GM19099 (cell line): ENCODE data around the gene ACSS3.

Experiments used
- POLR2A ChIP-seq: IDR thresholded peaks from 3 replicates; pipeline ENCODE4 v1.6.1; 2011; ENCODE audit warnings: low read depth; ENCODE audit not compliant: insufficient read length; ENCODE audit errors: extremely low read depth

The ACSS3 gene, protein sequence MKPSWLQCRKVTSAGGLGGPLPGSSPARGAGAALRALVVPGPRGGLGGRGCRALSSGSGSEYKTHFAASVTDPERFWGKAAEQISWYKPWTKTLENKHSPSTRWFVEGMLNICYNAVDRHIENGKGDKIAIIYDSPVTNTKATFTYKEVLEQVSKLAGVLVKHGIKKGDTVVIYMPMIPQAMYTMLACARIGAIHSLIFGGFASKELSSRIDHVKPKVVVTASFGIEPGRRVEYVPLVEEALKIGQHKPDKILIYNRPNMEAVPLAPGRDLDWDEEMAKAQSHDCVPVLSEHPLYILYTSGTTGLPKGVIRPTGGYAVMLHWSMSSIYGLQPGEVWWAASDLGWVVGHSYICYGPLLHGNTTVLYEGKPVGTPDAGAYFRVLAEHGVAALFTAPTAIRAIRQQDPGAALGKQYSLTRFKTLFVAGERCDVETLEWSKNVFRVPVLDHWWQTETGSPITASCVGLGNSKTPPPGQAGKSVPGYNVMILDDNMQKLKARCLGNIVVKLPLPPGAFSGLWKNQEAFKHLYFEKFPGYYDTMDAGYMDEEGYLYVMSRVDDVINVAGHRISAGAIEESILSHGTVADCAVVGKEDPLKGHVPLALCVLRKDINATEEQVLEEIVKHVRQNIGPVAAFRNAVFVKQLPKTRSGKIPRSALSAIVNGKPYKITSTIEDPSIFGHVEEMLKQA

GRCh38 chr12:81077686-81078441, at the start of gene ACSS3:
Gene ACSS3, plus strand, starts transcription at chr12:81078079. Its CDS starts 42 bp downstream, at chr12:81078121.
- no peak for TF ChIP-seq POLR2A

GRCh38 chr12:81034926-81035325, 43.0 kb upstream of the ACSS3 start:
- no peak for TF ChIP-seq POLR2A

DNA sequence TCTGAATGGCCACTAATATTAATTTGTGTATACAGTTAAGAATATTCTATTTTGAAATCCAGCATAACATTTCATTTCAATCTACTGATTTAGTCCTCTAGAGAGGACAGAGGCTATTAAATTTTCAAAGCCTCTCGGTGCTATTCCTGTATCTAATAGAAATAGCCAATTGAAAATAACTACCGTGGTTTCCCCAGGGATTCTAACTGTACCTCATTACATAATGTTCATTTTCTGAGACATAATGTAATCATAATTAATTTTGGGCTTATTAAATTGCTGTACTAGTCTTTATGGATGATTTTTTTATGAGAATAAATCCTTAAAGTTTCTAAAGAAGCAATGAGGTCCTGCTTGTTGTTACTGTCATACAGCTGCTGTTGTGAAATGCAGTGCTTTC, 38.6 kb upstream of the ACSS3 start:
- TF ChIP-seq POLR2A, result no peak

GRCh38 chr12:81043979-81044740, 33.7 kb upstream of the ACSS3 start:
- no peak for TF ChIP-seq POLR2A

GRCh38 chr12:81070846-81071245, 7.0 kb upstream of the ACSS3 start:
- TF ChIP-seq POLR2A, result no peak

- TF ChIP-seq POLR2A, result no peak
Measured at GRCh38 chr12:81075539-81075938, 2.3 kb upstream of the ACSS3 start.

DNA sequence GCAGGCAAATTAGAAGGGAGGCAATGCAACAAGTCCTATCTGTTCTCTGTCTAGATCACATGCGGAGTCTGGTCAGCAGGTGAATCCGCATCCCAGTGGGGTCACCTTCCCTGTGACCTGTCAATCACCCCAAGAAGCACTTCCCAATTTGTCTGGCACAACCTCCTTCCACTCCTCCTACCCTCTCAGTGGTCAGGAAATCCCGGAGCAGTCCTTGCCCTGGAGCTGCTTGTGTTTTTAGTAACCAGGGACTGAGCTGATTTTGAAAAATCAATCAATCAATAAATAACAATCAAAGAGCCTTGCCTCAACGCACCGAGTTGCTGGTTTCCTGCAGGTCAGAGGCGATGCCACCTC, 572 bp upstream of the ACSS3 start:
- TF ChIP-seq POLR2A, result no peak

GRCh38 chr12:81078469-81079196, 754 bp downstream of the ACSS3 start:
- no peak for TF ChIP-seq POLR2A

DNA sequence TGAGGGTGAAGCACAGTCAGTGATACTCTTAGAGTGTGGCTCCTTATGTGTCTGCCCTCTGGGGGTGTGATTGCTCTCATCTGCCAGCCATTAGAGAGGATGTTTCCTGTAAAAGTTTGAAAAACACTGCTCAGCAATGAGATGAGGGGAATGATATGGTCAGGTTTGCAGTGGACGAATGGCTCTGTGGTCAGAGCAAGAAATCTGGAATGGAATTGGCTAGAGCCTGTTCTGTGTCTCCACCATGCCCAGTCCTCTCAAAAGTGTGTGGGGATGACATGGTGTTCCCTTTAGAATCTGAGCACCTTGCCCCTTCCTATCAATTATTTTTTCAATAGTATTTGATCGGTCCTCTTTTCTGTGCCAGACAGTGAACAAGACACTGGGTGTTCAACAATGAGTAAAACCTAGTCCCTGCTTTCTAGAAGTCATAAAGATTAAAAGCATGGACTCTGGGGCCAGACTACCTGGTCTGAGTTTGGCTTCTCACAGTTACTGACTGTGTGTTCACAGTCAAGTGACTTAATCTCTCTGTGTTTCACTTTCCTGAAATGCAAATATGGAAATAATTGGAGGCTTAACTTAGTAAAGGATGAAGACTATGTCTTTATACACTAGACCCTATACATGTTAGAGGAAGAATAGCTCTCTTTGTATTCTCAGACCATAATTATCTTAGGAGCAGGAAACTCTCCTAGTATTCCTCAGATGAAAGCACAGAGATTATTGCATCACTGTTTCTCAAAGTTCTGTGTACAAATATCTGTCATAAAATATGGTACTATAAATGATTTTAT, 1.6 kb downstream of the ACSS3 start:
- TF ChIP-seq POLR2A, result no peak

DNA sequence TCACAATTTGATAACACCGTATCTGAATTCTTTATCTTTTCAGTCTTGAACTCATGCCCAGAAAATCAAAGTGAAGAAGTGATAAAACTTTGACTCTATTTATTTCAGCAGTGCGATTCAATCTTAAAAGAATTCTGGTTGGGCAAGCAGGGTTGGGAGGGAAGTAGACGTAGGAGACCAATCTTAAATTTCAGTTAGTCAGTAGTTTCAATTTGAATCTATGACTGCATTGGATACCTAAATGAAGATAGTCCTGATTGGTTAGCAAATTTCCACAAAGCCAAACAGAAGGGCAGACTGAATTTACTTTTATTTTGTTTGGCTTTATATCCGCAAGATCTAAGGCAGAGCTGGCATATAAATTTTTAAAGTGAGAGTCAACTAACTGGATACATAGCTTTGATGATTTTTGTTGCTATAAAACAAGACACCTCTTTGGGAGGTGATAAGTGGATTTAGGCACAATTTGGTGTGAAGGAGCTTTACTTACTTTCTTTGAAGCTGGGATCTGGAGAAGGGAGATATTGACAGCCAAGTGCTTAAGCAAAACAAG, 2.6 kb downstream of the ACSS3 start:
- no peak for TF ChIP-seq POLR2A

GRCh38 chr12:81081726-81082125, 3.8 kb downstream of the ACSS3 start:
- TF ChIP-seq POLR2A, result no peak

- TF ChIP-seq POLR2A, result no peak
Measured at GRCh38 chr12:81083018-81083417, 5.1 kb downstream of the ACSS3 start.

DNA sequence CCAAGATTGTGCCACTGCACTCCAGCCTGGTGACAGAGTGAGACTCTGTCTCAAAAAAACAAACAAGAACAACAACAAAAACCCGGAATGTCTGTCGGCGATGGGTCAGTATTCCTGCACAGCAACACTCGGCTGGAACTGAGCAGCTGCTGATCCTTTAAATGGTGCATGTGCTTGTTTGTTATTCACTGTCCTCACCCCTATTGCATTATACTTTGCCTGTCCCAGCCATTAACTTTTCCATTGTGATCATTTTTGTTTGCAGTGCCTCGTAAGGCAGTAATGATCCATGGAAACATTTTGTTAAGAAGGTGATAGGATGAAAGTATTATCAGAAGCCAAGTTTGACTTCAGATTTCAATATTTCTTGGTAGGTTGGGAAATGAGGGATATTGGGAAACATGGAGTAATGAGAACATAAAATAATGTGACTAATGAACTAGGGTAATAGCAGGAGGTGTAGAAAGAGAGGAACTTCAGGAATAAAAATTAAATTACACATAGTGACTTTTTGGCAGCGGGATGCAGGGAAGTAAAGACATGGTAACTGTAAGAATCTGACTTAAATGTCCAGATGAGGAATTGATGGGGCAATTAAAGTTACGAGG, 6.1 kb downstream of the ACSS3 start:
- TF ChIP-seq POLR2A, result no peak
